Lower leg skin (tissue), 4 donors: ENCODE results near the gene SELENOO. TPM values are rescaled to one million over a fixed set of nuclear protein-coding genes. Genes with fewer than 3 reads are reported as not detected.

ENCODE experiments used
- DNase-seq, 2 donors: peaks; one replicate each; pipeline ENCODE4 v3.0.0-alpha.2; 2019; ENCODE audit warnings: low spot score in 2 of 2
- H3K4me3 ChIP-seq: fragments of 200-600 bp; sonication (generic); 2 replicates; pipeline ENCODE4 v1.5.1; 2017; ENCODE audit warnings: mild to moderate bottlenecking, low read depth; ENCODE audit not compliant: poor library complexity, severe bottlenecking
- CTCF ChIP-seq, 3 donors: fragments of 450-650 bp; IDR thresholded peaks; one replicate each; pipeline ENCODE4 v1.5.1; 2016; ENCODE audit warnings: antibody characterized with exemption in 3 of 3, mild to moderate bottlenecking in 3 of 3, moderate library complexity in 2 of 3
- POLR2A ChIP-seq, 2 donors: fragments of 450-650 bp; IDR thresholded peaks; one replicate each; pipeline ENCODE4 v1.6.1; 2016 to 2017; ENCODE audit warnings: antibody characterized with exemption in 2 of 2, mild to moderate bottlenecking in 1 of 2, moderate library complexity in 1 of 2
- WGBS, 2 donors: methylation state at CpG; one replicate each; pipeline ENCODE4 v1.1.5; 2018; 5-methylcytosine and 5-hydroxymethylcytosine counted together
- intact Hi-C: fragments of 100-400 bp; cut with DNase I; formaldehyde crosslinking; loops from one replicate; pipeline ENCODE4 v1.15.0; 2023; ENCODE audit warnings: low total_unique reads
- total RNA-seq, 4 donors: library from RNA; depleted of rRNA; stranded (reverse); fragments of >200 nt; gene quantifications; one replicate each; pipeline ENCODE4 v1.1.0, GENCODE V29; 2016

The SELENOO gene
- total RNA-seq, 4 donors from 2014 or later, result 33.3 to 52.3 (median 43.1) TPM

DNA sequence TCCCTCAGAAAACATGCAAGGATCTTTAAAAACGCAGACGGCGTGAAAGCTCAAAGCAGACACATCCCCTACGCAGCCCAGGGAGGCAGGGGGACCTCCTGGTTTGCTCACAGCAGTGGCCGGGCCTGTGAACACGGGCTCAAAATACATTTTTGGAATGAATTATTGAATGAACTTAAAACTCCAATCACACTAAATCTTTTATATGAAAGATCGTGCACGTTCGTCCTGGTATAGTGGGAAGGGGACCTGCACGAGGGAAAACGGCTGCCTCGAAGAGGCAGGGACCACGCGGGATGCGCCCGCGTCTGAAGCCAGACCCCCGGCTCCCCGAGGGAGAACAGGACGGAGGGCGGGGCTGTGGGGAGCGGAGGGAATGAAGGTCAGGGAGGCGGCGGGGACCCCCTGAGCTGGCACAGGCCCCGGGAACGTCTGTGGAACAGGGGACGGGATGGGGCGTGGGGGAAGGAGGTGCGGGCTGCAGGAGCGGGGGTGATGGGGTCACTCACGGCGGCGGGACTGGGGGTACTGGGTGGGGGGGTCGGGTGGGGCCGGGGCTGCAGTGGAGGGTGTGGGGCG is 31.5 kb upstream of the SELENOO start:
- no peak for DNase-seq
- WGBS, 2 donors, result 24 to 25% methylated on average over 26 to 30 of the region's 36 CpGs
- TF ChIP-seq POLR2A (IDR thresholded peaks at IDR 0.05) (no peak), CTCF (IDR thresholded peaks at IDR 0.05) (no peak)
- H3K4me3 ChIP-seq, result no peak overlapping the region
- intact Hi-C loops, result no loop called here

DNA sequence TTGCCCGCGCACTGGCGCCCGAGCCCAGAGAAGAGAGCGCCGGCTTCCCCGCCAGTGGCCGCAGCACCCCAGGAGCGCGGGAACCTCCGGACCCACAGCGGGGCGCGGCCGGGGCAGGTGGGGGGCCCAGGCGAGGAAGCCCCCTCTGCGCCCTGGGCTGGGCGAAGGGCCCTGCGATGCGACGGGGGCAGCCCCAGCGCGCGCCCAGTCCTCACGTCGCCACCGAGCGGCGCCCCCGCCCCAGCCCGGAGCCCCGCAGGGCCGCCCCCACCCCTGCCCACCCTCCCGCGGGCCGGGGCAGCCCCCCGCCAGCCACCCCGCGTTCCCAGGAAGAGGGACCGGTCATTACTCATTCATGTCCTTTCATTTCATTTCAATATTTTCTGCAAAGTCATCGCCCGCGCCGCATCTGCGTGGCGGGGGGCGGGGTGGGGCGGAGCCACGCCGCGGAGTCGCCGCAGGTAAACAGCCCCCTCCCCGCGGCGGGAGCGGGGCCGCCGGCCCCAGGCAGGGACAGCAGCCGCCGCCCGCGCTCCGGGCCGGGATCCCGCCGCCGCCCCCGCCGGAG is 31.0 kb upstream of the SELENOO start:
- intact Hi-C loops, result no loop called here
- DNase-seq, result no peak
- TF ChIP-seq CTCF (IDR thresholded peaks at IDR 0.05) (no peak), POLR2A (IDR thresholded peaks at IDR 0.05) (no peak)
- 0 to 1% methylated on average over 24 to 29 of the region's 70 CpGs for WGBS, 2 donors
- H3K4me3 ChIP-seq, result no peak overlapping the region

DNA sequence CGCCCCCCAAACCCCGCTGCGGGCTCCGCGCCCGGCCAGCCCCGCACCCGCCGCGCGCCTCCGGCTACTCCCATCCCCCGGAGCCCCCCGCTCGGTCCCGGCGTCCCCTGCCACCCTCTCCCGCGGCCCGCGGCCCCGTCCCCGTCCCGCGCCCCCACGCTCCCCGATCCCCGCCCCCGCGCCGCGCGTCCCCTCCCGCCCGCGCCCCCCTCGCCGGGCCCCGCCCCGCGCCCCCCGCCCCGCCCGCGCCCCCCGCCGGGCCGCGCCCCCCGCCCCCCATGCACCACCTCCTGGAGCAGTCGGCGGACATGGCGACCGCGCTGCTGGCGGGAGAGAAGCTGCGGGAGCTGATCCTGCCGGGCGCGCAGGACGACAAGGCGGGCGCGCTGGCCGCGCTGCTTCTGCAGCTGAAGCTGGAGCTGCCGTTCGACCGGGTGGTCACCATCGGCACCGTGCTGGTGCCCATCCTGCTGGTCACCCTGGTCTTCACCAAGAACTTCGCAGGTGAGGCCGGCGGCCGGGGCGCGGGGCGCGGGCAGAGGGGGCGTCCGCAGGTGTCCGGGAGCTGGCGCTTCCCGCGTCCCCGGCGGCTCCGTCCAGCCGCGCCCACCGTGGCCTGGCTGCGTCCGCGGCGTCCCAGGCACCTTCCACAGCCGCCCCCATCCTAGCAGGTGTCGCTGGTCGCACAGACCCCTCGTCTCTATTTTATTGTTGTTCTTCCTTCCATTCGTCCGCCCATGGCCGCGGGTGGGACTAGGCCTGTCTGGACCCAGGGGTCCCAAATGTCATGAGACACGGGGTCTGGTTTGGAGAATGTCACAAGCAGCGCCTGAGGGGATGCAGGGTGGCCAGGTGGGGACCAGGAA is 30.1 kb upstream of the SELENOO start, which contains the start of gene PANX2:
Gene PANX2, plus strand, starts transcription at position 279 of the 866 bp plus-strand sequence. Its CDS starts 0 bp downstream, at position 279.
- intact Hi-C loops, result no loop called here
- no peak for DNase-seq
- TF ChIP-seq CTCF (IDR thresholded peaks at IDR 0.05), result no peak
- no peak for TF ChIP-seq POLR2A (IDR thresholded peaks at IDR 0.05)
- WGBS, 2 donors, result 24 to 32% methylated on average over 25 to 29 of the region's 105 CpGs
- H3K4me3 ChIP-seq, result no peak within 1 kb of the TSS

GRCh38 chr22:50171319-50171964 is 29.4 kb upstream of the SELENOO start:
- no peak overlapping the region for H3K4me3 ChIP-seq
- intact Hi-C loops, result no loop called here
- no peak for DNase-seq
- TF ChIP-seq POLR2A (IDR thresholded peaks at IDR 0.05) (no peak), CTCF (IDR thresholded peaks at IDR 0.05) (no peak)
- 68 to 73% methylated on average over 11 of the region's 15 CpGs for WGBS, 2 donors

GRCh38 chr22:50171965-50172421 is 28.8 kb upstream of the SELENOO start:
- no peak overlapping the region for H3K4me3 ChIP-seq
- 51 to 69% methylated on average over 11 to 13 of the region's 13 CpGs for WGBS, 2 donors
- intact Hi-C loops, result no loop called here
- TF ChIP-seq POLR2A (IDR thresholded peaks at IDR 0.05) (no peak), CTCF (IDR thresholded peaks at IDR 0.05) (no peak)
- DNase-seq, result no peak
